Adrenal gland (tissue), 12 donors: ENCODE results near the gene MIPOL1. TPM values are rescaled to one million over a fixed set of nuclear protein-coding genes. Genes with fewer than 3 reads are reported as not detected.

ENCODE experiments used
- DNase-seq, 7 donors: peaks; one replicate each; pipeline ENCODE4 v3.0.0-alpha.2; 2019 to 2020
- H3K27ac ChIP-seq, 5 donors: fragments of 200-600 bp; sonication (generic) in 4 of 5; 1 replicate in 3 of 5; 2 replicates in 2 of 5; pipeline versions ENCODE4 v1.5.1 to v1.8.0; 2016 to 2020; ENCODE audit warnings: mild to moderate bottlenecking in 1 of 5
- H3K27me3 ChIP-seq: fragments of 200-600 bp; 2 replicates; pipeline ENCODE4 v1.8.0; 2021
- H3K36me3 ChIP-seq, 2 donors: fragments of 200-600 bp; replicated peaks in 1 of 2; 1 replicate in 1 of 2; 2 replicates in 1 of 2; pipeline versions ENCODE4 v1.5.1 to v1.8.0; 2018 to 2022
- H3K4me1 ChIP-seq, 2 donors: fragments of 200-600 bp; replicated peaks in 1 of 2; 1 replicate in 1 of 2; 2 replicates in 1 of 2; pipeline versions ENCODE4 v1.5.1 to v1.8.0; 2018 to 2021
- H3K4me3 ChIP-seq, 4 donors: fragments of 200-600 bp; sonication (generic) in 3 of 4; one replicate each; pipeline ENCODE4 v1.5.1; 2016 to 2018
- H3K9me3 ChIP-seq, 3 donors: fragments of 200-600 bp; sonication (generic) in 1 of 3; replicated peaks in 1 of 3; 1 replicate in 2 of 3; 2 replicates in 1 of 3; pipeline versions ENCODE4 v1.5.1 to v1.8.0; 2016 to 2021
- CTCF ChIP-seq, 6 experiments: fragments of 450-650 bp in 4 of 6; fragments of 200-600 bp in 2 of 6; sonication (generic) in 1 of 6; IDR thresholded peaks; 1 replicate in 5 of 6; 2 replicates in 1 of 6; pipeline versions ENCODE4 v1.5.1 to v1.8.0; 2016 to 2021; ENCODE audit warnings: antibody characterized with exemption in 6 of 6, mild to moderate bottlenecking in 2 of 6, moderate library complexity in 1 of 6
- POLR2A ChIP-seq, 2 donors: fragments of 450-650 bp; IDR thresholded peaks; one replicate each; pipeline ENCODE4 v1.6.1; 2017; ENCODE audit warnings: antibody characterized with exemption in 2 of 2, mild to moderate bottlenecking in 2 of 2, moderate library complexity in 1 of 2
- WGBS, 4 donors: extraction: QIAGEN DNeasy Blood & Tissue Kit in 2 of 4; methylation state at CpG; one replicate each; pipeline versions ENCODE4 v1.1.5 to v1.1.7; 2013 to 2017; 5-methylcytosine and 5-hydroxymethylcytosine counted together
- intact Hi-C, 2 donors: fragments of 100-400 bp; cut with DNase I; formaldehyde crosslinking; loops; one replicate each; pipeline versions ENCODE4 v1.14.1 to v1.15.0; 2022 to 2023
- polyA plus RNA-seq, 3 donors: library from polyadenylated mRNA; stranded (reverse); fragments of 200-250 nt in 2 of 3; fragments of 350-450 nt in 1 of 3; fragmentation: Illumina TruSeq in 1 of 3; extraction: RNeasy Lipid Tissue Mini Kit (QIAGEN cat#74804) in 1 of 3; gene quantifications; one replicate each; pipeline ENCODE4 v1.2.3, GENCODE V29; 2013 to 2014
- small RNA-seq, 2 donors: library from RNA; depleted of rRNA; stranded (forward); fragments of <200 nt; gene quantifications; one replicate each; pipeline ENCODE3, GENCODE V24; 2016
- total RNA-seq, 9 donors: library from RNA; depleted of rRNA in 4 of 9; stranded (reverse); fragments of >200 nt in 4 of 9; fragments of 120-200 nt in 1 of 9; fragmentation: NEBNext Ultra II Directional in 1 of 9; extraction: Animal tissue kit (Norgen Biotek cat#: 25700) in 1 of 9; gene quantifications; one replicate each; pipeline versions ENCODE4 v1.1.0 to v1.2.4, GENCODE V29; 2013 to 2023
- donor health status: healthy with polysubstance abuse.
- donor health status: Bipolar disorder and iron deficiency.
- donor health status: DM: yes; HTN: yes; CAD: no.
- donor health status: DM: no; HTN: no; CAD: no.
- donor health status: DM: no; HTN: no; CAD: no.
- donor health status: DM: yes; HTN: yes; CAD: no.

MIPOL1 gene
- total and polyA plus RNA-seq, 12 donors, result 2.6 to 19.1 (median 7.8) TPM

GRCh38 chr14:37599507-37600368, 402.0 kb downstream of the MIPOL1 start:
- Histone ChIP-seq H3K27me3 (peaks cover 91% of the 10 kb centered on the region), H3K36me3 (no peaks in the 10 kb centered on the region), H3K4me1 (peaks cover 12 to 16% of the 10 kb centered on the region in 2 donors), H3K9me3 (no peaks in the 10 kb centered on the region), H3K4me3 (no peak overlapping the region), H3K27ac (no peak overlapping the region)
- no peak for DNase-seq
- no peak for TF ChIP-seq POLR2A (IDR thresholded peaks at IDR 0.05)
- TF ChIP-seq CTCF (IDR thresholded peaks at IDR 0.05), result no peak
- intact Hi-C loops, result loop anchor here in 1 of 2 donors (10.0 kb wide), 1 partner anchor 355 kb away; no protein-coding TSS in a partner anchor
- WGBS, 4 donors, result 1 to 9% (median 3%) methylated on average over 16 to 57 of the region's 57 CpGs

GRCh38 chr14:37600880-37601741, 403.4 kb downstream of the MIPOL1 start:
- 24 to 46% (median 33%) methylated on average over 4 of the region's 4 CpGs for WGBS, 4 donors
- no peak for TF ChIP-seq POLR2A (IDR thresholded peaks at IDR 0.05)
- no peak for TF ChIP-seq CTCF (IDR thresholded peaks at IDR 0.05)
- Histone ChIP-seq H3K36me3 (no peaks in the 10 kb centered on the region), H3K27me3 (peaks cover 84% of the 10 kb centered on the region), H3K27ac (no peak overlapping the region), H3K4me3 (no peak overlapping the region), H3K4me1 (peaks cover 2 to 7% of the 10 kb centered on the region in 2 donors), H3K9me3 (no peaks in the 10 kb centered on the region)
- DNase-seq, result no peak
- intact Hi-C loops, result no loop called here

- Histone ChIP-seq H3K4me1 (peaks cover 0 to 6% of the 10 kb centered on the region in 2 donors), H3K36me3 (no peaks in the 10 kb centered on the region), H3K27ac (no peak overlapping the region), H3K4me3 (no peak overlapping the region), H3K9me3 (no peaks in the 10 kb centered on the region), H3K27me3 (peaks cover 76% of the 10 kb centered on the region)
- TF ChIP-seq POLR2A (IDR thresholded peaks at IDR 0.05), result no peak
- no peak for DNase-seq
- WGBS, 4 donors, result 9 to 10% (median 9%) methylated on average over 21 to 22 of the region's 22 CpGs
- intact Hi-C loops, result no loop called here
Measured at GRCh38 chr14:37601865-37602264, 404.1 kb downstream of the MIPOL1 start.

Small RNA genes lying within 50 kb of the gene (small RNA-seq; reads per million reads assigned to genes)
- 0 reads per million in 2 donors for gene RNU6-273P
- gene RNU6-886P, result 0 reads per million in 2 donors

Other genes with a start within 250 kb of the MIPOL1 start
- 1 to 10 TPM in 2 of 9 donors, under 1 TPM in 7; 0.14 to 3.8 (median 0.91) TPM for gene SLC25A21, start 25.3 kb upstream of the MIPOL1 start, total RNA-seq
- under 1 TPM; 0.17 to 0.68 (median 0.24) TPM for gene SLC25A21, start 25.3 kb upstream of the MIPOL1 start, polyA plus RNA-seq